Prostate gland (tissue), 2 donors: ENCODE data around the gene SEMA4F.

Experiments
- POLR2A ChIP-seq: fragments of 450-650 bp; IDR thresholded peaks from one replicate; pipeline ENCODE4 v1.6.1; 2016; ENCODE audit warnings: antibody characterized with exemption, mild to moderate bottlenecking
- POLR2AphosphoS5 ChIP-seq: sonication (generic); formaldehyde crosslinking; IDR thresholded peaks from one replicate; pipeline ENCODE4 v1.6.1; 2017; ENCODE audit warnings: antibody characterized with exemption
- TF ChIP-seq, protein P1 (sequence below), 4 experiments: fragments of 200-600 bp in 2 of 4; fragments of 450-650 bp in 2 of 4; sonication (generic) in 2 of 4; IDR thresholded peaks; 1 replicate in 3 of 4; 2 replicates in 1 of 4; pipeline ENCODE4 v1.5.1; 2016 to 2019; ENCODE audit warnings: antibody characterized with exemption in 4 of 4, mild to moderate bottlenecking in 2 of 4, moderate library complexity in 2 of 4

GRCh38 chr2:74704216-74704615 is 50.2 kb downstream of the SEMA4F start:
- TF ChIP-seq, protein P1, sequence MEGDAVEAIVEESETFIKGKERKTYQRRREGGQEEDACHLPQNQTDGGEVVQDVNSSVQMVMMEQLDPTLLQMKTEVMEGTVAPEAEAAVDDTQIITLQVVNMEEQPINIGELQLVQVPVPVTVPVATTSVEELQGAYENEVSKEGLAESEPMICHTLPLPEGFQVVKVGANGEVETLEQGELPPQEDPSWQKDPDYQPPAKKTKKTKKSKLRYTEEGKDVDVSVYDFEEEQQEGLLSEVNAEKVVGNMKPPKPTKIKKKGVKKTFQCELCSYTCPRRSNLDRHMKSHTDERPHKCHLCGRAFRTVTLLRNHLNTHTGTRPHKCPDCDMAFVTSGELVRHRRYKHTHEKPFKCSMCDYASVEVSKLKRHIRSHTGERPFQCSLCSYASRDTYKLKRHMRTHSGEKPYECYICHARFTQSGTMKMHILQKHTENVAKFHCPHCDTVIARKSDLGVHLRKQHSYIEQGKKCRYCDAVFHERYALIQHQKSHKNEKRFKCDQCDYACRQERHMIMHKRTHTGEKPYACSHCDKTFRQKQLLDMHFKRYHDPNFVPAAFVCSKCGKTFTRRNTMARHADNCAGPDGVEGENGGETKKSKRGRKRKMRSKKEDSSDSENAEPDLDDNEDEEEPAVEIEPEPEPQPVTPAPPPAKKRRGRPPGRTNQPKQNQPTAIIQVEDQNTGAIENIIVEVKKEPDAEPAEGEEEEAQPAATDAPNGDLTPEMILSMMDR (IDR thresholded peaks at IDR 0.05), result no peak
- TF ChIP-seq POLR2A (no peak), POLR2AphosphoS5 (no peak)
